HUES64 (cell line): ENCODE results near the gene TMEM88.
"Not testable (repeated sequence)": the region's sequence is repeated elsewhere in the genome, so short reads cannot be mapped to it uniquely, and the experiment has no call there.

Source experiments
- H3K27ac ChIP-seq: 2 replicates; pipeline ENCODE4 v1.7.0; 2013; ENCODE audit warnings: low read depth, low read length, inconsistent platforms
- H3K27me3 ChIP-seq: 2 replicates; pipeline ENCODE4 v1.6.1; 2013; ENCODE audit warnings: mild to moderate bottlenecking, low read length; ENCODE audit not compliant: insufficient read depth
- H3K36me3 ChIP-seq: 2 replicates; pipeline ENCODE4 v1.6.1; 2013; ENCODE audit warnings: mild to moderate bottlenecking, low read length; ENCODE audit not compliant: insufficient read depth
- H3K4me1 ChIP-seq: 2 replicates; pipeline ENCODE4 v1.6.1; 2013; ENCODE audit warnings: mild to moderate bottlenecking, low read length, moderate library complexity; ENCODE audit not compliant: insufficient read depth
- H3K4me3 ChIP-seq: 2 replicates; pipeline ENCODE4 v1.5.1; 2013; ENCODE audit warnings: mild to moderate bottlenecking, low read length, moderate library complexity
- H3K9ac ChIP-seq: 2 replicates; pipeline ENCODE4 v1.6.1; 2013; ENCODE audit warnings: mild to moderate bottlenecking, low read depth, low read length
- H3K9me3 ChIP-seq: 2 replicates; pipeline ENCODE4 v1.6.1; 2013; ENCODE audit warnings: low read depth, low read length; ENCODE audit not compliant: insufficient read depth
- WGBS: fragments of 150-250, 120-280 bp; methylation state at CpG from one replicate; pipeline ENCODE4 v1.1.7; 2013; ENCODE audit warnings: missing lambda C conversion rate; 5-methylcytosine and 5-hydroxymethylcytosine counted together

The TMEM88 gene

GRCh38 chr17:7862692-7863437 is 8.0 kb downstream of the TMEM88 start:
- no peaks in the 10 kb centered on the region for H3K9me3 ChIP-seq
- H3K4me1 ChIP-seq: peaks cover 12% of the 10 kb centered on the region; the same call in 1 of the 2 replicates
- peaks cover 13% of the 10 kb centered on the region; the same call in 1 of the 2 replicates for H3K36me3 ChIP-seq
- H3K9ac ChIP-seq: no peak overlapping the region
- 31% methylated on average over 2 of the region's 3 CpGs for WGBS
- no peaks in the 10 kb centered on the region for H3K27me3 ChIP-seq
- no peak overlapping the region for H3K4me3 ChIP-seq
- no peak overlapping the region for H3K27ac ChIP-seq

DNA sequence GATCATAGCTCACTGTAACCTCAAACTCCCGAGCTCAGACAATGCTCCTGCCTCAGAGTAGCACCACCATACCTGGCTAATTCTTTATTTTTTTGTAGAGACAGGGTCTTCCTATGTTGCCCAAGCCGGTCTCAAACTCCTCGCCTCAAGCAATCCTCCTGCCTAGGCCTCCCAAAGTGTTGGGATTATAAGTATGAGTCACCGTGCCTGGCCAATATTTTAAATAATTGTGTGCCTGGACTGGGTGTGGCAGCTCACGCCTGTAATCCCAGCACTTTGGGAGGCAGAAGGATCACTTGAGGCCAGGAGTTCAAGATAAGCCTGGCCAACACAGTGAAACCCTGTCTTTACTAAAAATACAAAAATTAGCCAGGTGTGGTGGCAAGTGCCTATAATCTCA is 9.5 kb downstream of the TMEM88 start:
- H3K27ac ChIP-seq, H3K9me3 ChIP-seq, H3K9ac ChIP-seq, H3K27me3 ChIP-seq, H3K4me1 ChIP-seq, H3K4me3 ChIP-seq: not testable (repeated sequence)
- 84% methylated on average over 5 of the region's 5 CpGs for WGBS
- H3K36me3 ChIP-seq: peaks cover 13% of the 10 kb centered on the region; the same call in 1 of the 2 replicates

- peaks cover 13% of the 10 kb centered on the region; the same call in 1 of the 2 replicates for H3K36me3 ChIP-seq
- H3K4me3 ChIP-seq: no peak overlapping the region
- H3K9me3 ChIP-seq: no peaks in the 10 kb centered on the region
- peaks cover 6% of the 10 kb centered on the region; the same call in 1 of the 2 replicates for H3K4me1 ChIP-seq
- no peak overlapping the region for H3K27ac ChIP-seq
- no peaks in the 10 kb centered on the region for H3K27me3 ChIP-seq
- WGBS: 94% methylated on average over 5 of the region's 5 CpGs
- H3K9ac ChIP-seq: no peak overlapping the region
Measured at GRCh38 chr17:7864995-7865650, 10.3 kb downstream of the TMEM88 start.

- H3K4me1 ChIP-seq: peaks cover 4% of the 10 kb centered on the region; the same call in 1 of the 2 replicates
- 91% methylated on average over 5 of the region's 5 CpGs for WGBS
Measured at GRCh38 chr17:7867881-7868329, 13.0 kb downstream of the TMEM88 start.

DNA sequence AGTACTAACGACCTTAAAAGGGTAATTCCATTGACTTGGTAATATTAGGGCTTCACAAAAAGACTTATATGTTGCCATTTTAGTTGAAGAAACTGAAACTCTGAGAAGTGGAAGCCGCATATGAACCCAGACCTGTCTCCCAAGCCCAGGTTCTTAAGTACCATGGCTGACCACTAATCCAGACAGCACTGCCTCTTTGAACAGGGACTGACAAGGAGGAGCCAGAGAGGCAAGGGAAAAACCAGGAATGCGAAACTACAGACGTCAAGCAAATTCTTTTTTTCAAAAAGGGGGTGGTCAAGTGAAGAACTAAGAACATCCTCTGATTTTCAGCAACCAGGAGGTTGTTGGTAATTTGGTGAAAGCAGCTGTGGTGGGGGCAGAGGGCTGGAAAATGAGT is 18.2 kb downstream of the TMEM88 start:
- H3K9me3 ChIP-seq: no peaks in the 10 kb centered on the region
- H3K9ac ChIP-seq: no peak overlapping the region
- no peak overlapping the region for H3K27ac ChIP-seq
- 79% methylated on average over 4 of the region's 4 CpGs for WGBS
- H3K4me3 ChIP-seq: no peak overlapping the region
- no peaks in the 10 kb centered on the region for H3K4me1 ChIP-seq
- peaks cover 6% of the 10 kb centered on the region for H3K36me3 ChIP-seq
- no peaks in the 10 kb centered on the region for H3K27me3 ChIP-seq

More at GRCh38 chr17:7867881-7868329, 13.0 kb downstream of the TMEM88 start:
- no peak overlapping the region for H3K27ac ChIP-seq
- H3K9ac ChIP-seq: no peak overlapping the region
- no peaks in the 10 kb centered on the region for H3K9me3 ChIP-seq
- peaks cover 6% of the 10 kb centered on the region; the same call in 1 of the 2 replicates for H3K36me3 ChIP-seq
- no peak overlapping the region for H3K4me3 ChIP-seq
- H3K27me3 ChIP-seq: no peaks in the 10 kb centered on the region

GRCh38 chr17:7875804-7876370 is 21.0 kb downstream of the TMEM88 start:
- Histone ChIP-seq H3K9ac (no peak overlapping the region), H3K27me3 (no peaks in the 10 kb centered on the region), H3K27ac (no peak overlapping the region), H3K9me3 (no peaks in the 10 kb centered on the region), H3K4me1 (no peaks in the 10 kb centered on the region), H3K36me3 (peaks cover 20% of the 10 kb centered on the region), H3K4me3 (no peak overlapping the region)
- WGBS: 98% methylated on average over 1 of the region's 2 CpGs

DNA sequence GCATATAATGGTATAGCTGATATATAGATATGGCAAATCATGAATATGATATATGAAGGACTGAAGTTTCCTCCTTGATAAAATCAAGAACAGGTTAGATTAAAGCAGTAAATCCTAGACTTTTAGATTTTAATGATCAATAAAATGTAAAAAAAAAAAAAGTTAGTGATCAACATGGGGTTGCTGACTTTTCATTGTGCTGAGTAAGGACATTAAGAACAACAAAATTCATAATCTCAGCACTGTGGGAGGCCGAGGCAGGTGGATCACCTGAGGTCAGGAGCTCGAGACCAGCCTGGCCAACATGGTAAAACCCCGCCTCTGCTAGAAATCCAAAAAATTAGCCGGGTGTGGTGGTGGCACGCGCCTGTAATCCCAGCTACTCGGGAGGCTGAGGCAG is 23.4 kb downstream of the TMEM88 start:
- peaks cover 22% of the 10 kb centered on the region for H3K36me3 ChIP-seq
- WGBS: 95% methylated on average over 7 of the region's 7 CpGs
- H3K4me1 ChIP-seq: peaks cover 6% of the 10 kb centered on the region; the same call in 1 of the 2 replicates

DNA sequence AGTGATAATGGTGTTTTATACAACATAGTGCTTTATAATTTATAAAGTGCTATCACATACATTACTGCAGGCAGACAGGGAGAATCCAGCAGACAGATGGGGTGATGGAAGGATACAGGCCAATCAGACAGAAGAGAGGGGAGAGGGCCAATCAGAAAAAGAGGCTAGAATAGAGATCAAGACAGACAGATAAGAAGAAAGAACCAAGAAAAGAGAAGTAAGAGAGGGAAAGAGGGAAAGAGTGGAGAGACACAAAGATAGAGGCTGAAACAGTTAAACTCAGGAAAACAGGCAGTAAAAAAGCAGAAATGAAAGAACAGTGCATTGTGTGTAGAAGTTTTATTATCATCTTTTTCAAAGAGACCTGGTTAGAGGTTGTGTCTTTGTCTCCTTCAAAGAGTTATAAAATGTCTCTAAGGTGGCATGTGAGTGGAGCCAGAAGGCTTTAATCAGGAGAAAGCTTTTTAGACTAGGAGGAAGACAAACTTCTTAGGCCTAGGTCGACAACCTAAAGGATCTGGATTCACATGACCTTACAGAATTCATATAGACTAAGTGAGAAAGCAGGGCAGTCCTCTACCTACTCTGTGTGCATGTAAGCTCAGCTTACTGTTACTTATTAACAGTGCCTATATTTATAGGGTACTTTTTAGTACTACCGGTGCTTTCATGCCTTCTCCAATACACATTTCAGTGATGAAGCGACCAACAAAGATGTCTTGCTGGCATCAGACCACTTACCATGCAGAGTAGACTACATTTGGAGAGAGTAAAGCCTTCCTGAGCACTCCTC is 25.4 kb downstream of the TMEM88 start:
- no peak overlapping the region for H3K9ac ChIP-seq
- WGBS: 92% methylated on average over 3 of the region's 3 CpGs
- no peaks in the 10 kb centered on the region for H3K9me3 ChIP-seq
- no peaks in the 10 kb centered on the region for H3K27me3 ChIP-seq
- no peak overlapping the region for H3K4me3 ChIP-seq
- H3K27ac ChIP-seq: no peak overlapping the region
- peaks cover 14% of the 10 kb centered on the region; the same call in 1 of the 2 replicates for H3K4me1 ChIP-seq
- H3K36me3 ChIP-seq: peaks cover 22% of the 10 kb centered on the region

More for the DNA sequence above, 23.4 kb downstream of the TMEM88 start:
- H3K4me3 ChIP-seq: no peak overlapping the region
- H3K9ac ChIP-seq: no peak overlapping the region
- H3K9me3 ChIP-seq: no peaks in the 10 kb centered on the region
- H3K27ac ChIP-seq: no peak overlapping the region
- H3K27me3 ChIP-seq: no peaks in the 10 kb centered on the region

DNA sequence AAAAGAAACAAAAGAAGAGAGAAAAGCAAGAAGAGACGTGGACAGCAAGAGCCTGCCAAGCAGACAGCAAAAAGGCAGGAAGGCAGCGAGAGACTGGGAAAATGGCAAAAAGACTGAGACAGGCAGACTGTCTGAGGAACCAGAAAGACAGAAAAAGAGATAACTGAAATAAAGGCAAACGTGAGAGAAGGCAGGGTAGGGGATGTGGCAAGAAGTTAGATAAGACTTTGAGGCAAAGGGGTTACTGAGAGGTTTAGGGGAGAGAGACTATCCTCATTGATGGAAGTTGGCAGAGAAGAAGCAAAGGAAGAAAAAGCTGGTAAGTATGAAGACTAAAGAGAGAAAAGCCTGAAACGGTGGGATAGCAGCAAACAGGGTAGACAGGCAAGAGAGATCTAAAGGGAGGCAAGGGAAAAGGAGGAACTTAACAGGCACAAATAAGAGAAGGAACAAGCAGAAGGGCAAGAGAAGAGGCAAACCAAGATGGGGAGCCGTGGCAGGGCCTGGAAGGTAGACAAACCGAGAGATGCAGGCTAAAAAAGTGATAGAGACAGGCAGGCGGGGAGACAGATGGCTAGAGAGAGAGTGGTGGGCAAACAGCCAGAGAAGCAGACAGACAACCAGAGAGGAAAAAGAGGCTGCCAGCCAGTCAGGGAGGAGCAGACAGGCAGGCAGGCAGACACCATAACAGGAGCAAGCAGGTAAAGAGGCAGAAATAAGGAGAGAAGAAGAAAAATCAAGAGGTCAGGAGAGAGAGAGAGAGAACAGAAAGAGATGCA is 26.6 kb downstream of the TMEM88 start:
- Histone ChIP-seq H3K27me3 (peaks cover 10% of the 10 kb centered on the region), H3K9ac (no peak overlapping the region), H3K9me3 (no peaks in the 10 kb centered on the region), H3K4me3 (no peak overlapping the region), H3K27ac (no peak overlapping the region), H3K4me1 (peaks cover 14% of the 10 kb centered on the region; the same call in 1 of the 2 replicates), H3K36me3 (peaks cover 22% of the 10 kb centered on the region)
- WGBS: 89% methylated on average over 7 of the region's 7 CpGs

GRCh38 chr17:7882068-7882467 is 27.2 kb downstream of the TMEM88 start:
- Histone ChIP-seq H3K9ac (no peak overlapping the region), H3K27ac (no peak overlapping the region), H3K27me3 (peaks cover 16% of the 10 kb centered on the region), H3K4me3 (no peak overlapping the region), H3K4me1 (peaks cover 17% of the 10 kb centered on the region; the same call in 1 of the 2 replicates), H3K9me3 (no peaks in the 10 kb centered on the region), H3K36me3 (peaks cover 22% of the 10 kb centered on the region)
- 93% methylated on average over 7 of the region's 7 CpGs for WGBS
